Endothelial cell of coronary artery (primary cell): ENCODE measurements around the gene LSM4. TPM values are rescaled to one million over a fixed set of nuclear protein-coding genes. Genes with fewer than 3 reads are reported as not detected.

Experiments
- total RNA-seq: library from RNA; depleted of rRNA; stranded (reverse); fragments of >200 nt; gene quantifications from 2 replicates; pipeline ENCODE4 v1.2.3, GENCODE V29; 2014

LSM4 gene
- 135 and 140 TPM in 2 replicates for total RNA-seq

DNA sequence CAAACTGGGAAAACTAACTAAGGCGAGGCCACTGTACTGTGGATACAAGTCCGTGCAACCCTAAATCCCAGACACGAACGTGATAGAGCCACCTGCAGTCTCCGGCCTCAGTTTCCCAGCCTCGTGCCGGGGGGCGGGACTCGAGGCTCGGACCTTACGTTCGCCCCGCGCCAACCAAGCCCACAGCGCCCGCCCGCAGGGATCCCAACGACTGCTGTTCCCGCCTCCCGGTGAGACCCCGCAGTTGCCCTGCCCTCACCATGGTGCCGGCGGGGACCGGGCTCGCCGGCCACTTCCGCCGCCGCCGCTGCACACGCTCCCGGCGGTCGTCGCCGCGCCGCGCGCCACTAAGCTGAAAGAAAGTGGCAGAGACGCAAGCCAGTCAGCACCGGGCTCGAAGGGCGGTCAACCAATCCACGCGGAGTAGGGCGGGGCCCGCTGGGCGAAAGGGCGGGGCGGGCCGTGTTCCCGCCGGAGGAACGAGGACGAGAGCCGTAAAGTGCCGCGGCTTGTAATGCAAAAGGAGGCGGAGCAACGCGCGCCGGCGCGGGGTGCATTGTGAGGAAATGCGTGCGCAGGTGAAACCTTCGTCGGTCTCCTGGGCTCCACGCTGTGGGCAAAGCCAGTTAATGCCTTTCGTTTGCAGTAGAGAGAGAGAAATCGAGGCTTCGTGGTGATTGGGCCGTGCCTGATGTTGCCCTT lies at the start of gene LSM4:
Gene LSM4 (minus strand): TSS at position 318 of the 702 bp plus-strand sequence. CDS start 56 bp downstream, at position 262.

DNA sequence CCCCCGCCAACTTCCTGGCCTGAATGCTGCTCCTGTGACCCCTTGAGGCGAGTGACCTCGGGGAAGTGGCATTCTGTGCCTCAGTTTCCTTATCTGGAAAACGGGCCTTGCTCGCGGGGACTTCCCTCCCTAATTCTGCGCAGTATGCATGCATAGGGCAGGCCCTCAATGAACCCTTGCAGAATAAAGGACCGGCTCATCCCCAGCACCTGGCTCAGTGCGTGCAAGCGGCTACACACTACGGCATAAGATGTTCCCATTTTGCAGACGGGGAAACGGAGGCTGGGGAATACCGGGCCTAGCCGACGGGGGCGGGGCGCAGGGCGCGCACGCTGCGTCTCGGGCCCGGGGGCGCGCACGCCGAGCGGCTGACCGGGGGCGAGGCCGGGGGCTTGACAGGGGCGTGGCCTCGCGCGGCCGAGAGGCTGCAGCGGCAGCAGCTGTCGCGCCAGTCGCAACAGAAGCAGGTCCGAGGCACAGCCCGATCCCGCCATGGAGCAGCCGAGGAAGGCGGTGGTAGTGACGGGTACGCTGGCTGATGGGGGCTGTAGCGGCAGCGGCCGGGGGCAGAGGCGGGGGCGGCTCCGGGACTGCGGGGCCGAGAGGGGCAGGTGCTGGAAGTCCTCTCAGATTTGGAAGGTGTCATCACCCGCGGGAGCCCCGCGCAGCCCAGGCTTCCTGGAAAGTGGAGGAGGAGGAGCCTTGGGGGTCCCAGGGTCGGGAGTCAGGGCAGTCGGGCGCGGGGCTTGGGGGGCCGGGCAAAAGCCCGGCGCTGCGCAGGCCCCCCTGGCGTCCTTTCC lies 17.5 kb upstream of the LSM4 start, which contains the start of gene PGPEP1:
Gene PGPEP1 (plus strand): TSS at position 409 of the 800 bp plus-strand sequence. CDS start 84 bp downstream, at position 493.

DNA sequence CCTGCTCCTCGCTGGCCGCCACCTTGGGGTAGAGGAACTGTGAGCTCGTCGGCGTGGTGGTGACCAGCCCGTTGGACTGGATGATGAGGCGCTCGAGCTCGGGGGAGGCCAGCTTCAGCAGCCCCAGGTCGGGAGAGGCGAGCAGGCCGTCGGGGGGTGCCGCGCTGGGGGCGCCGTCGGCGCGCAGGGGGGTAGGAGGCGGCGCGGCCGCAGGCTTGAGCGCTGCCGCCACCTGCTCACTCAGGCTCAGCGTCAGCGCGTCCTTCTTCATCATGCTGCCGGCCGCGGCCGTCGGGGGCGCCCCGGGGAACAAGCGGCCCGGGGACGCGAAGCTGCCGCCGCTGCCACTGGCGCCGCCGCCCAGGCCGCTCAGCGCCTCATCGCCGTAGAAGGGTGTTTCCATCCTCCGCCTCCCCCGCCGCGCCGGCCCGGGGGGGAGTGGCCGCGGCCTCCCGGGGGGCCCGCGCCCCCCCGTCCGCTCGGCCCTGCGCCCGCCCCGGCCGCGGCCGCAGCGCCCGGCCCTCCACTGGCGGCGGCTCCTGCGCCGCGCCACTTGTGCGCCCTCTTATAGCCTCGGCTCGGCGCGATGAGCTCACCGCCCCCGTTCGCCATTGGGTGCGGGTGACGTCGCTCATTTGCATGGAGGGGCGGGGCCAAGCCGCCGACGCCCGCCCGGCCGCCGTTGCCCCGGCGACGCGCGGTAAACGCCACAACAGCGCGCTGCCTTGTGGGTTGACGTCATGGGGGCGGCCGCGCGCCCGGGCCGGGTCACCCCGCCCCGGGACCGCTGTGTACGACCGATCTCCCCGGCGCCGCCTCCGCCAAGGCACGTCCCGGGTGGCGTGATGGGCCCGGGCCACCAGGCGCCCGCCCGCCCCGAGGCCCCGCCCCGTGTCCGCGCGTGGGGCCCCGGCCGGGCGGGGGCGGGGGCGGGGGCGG lies 41.5 kb downstream of the LSM4 start, which contains the start of gene JUND:
Gene JUND (minus strand): TSS at position 541 of the 939 bp plus-strand sequence. CDS start 138 bp downstream, at position 403.

DNA sequence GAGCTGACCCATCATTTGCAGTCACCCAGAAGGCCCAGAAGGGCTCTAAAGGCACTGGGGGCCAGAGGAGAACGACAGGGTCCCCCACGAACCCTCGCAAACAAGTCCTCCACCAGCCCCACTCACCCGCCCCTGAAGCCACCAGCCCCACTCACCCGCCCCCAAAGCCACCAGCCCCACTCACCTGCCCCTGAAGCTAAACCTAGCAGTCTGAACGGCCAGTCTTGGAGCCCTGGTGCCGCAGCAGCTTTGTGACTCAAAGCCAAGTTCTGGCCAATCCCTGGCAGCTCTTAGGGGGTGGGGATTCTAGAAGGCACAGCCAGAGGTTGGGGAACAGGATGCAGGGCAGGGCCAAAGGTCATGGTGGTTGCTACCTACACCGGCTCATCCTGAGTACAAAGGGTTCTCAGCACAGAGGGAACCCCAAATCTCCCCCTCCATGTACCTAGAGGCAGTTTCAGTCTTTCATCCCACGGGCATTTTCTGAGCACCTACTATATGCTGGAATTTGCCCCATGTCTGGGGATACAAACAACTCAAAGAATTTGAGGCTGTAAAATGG lies 48.6 kb downstream of the LSM4 start, which contains the start of gene IQCN:
Gene IQCN (minus strand): TSS at position 234 of the 562 bp plus-strand sequence. CDS start 4,974 bp downstream, outside the sequence.

Other genes starting within 250 kb of the LSM4 start
- under 0.01 and 0.09 TPM in 2 replicates for gene IL12RB1, start 236.1 kb downstream of the LSM4 start, total RNA-seq
- gene MAST3, start 225.3 kb downstream of the LSM4 start, total RNA-seq = 0.90 and 1.3 TPM in 2 replicates
- 2.5 and 4.0 TPM in 2 replicates for gene PIK3R2, start 169.9 kb downstream of the LSM4 start, total RNA-seq
- 0.18 TPM in 1 of 2 replicates, not detected in the other for gene IFI30, start 149.3 kb downstream of the LSM4 start, total RNA-seq
- 7.2 and 8.6 TPM in 2 replicates for gene MPV17L2, start 129.9 kb downstream of the LSM4 start, total RNA-seq
- 0.45 and 0.56 TPM in 2 replicates for gene RAB3A, start 119.0 kb downstream of the LSM4 start, total RNA-seq
- 0.09 and 0.28 TPM in 2 replicates for gene PDE4C, start 96.6 kb downstream of the LSM4 start, total RNA-seq
- under 0.01 and 0.09 TPM in 2 replicates for gene IQCN, start 48.6 kb downstream of the LSM4 start, total RNA-seq
- gene JUND, start 41.5 kb downstream of the LSM4 start, total RNA-seq = 60.0 and 115 TPM in 2 replicates
- gene PGPEP1, start 17.5 kb upstream of the LSM4 start, total RNA-seq = 21.8 and 25.7 TPM in 2 replicates
- gene GDF15, start 63.1 kb upstream of the LSM4 start, total RNA-seq = 84.6 and 103 TPM in 2 replicates
- gene LRRC25, start 74.5 kb upstream of the LSM4 start, total RNA-seq = not detected in 2 replicates
- 50.0 and 52.1 TPM in 2 replicates for gene SSBP4, start 96.3 kb upstream of the LSM4 start, total RNA-seq
- 25.2 and 42.6 TPM in 2 replicates for gene ISYNA1, start 115.1 kb upstream of the LSM4 start, total RNA-seq
- 13.8 and 13.9 TPM in 2 replicates for gene ELL, start 199.0 kb upstream of the LSM4 start, total RNA-seq
- 142 and 176 TPM in 2 replicates for gene FKBP8, start 220.5 kb upstream of the LSM4 start, total RNA-seq
- gene KXD1, start 234.8 kb upstream of the LSM4 start, total RNA-seq = 52.0 and 55.0 TPM in 2 replicates
- 879 and 894 TPM in 2 replicates for gene UBA52, start 248.8 kb upstream of the LSM4 start, total RNA-seq